Measurements from ENCODE around the gene PGLYRP2.

DNA sequence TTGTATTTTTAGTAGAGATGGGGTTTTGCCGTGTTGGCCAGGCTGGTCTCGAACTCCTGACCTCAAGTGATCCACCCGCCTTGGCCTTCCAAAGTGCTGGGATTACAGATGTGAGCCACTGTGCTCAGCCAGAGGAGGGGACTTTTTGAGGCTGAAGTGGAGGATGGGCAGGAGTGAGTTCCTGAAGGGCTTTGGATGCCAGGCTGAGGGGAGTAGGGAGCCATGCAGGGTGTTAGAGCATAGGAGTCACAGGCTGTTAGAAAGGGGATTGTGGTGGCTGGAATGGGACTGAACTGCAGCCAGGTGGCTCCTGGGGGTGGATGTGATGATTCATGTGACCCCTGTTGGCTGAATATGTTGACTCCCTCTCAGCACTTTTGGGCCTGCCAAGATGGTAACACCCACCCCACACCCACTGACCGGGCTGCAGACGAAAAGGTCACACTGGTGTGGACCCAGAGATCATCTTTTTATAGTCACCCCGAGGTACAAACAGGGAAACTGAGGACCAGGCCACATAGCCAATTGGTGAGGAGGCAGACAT is 40.2 kb upstream of the PGLYRP2 start:
- TF ChIP-seq POLR2AphosphoS5 (IDR thresholded peaks at IDR 0.05; ENCODE audit: low read depth, low read length) (no peak), POLR2A (IDR thresholded peaks at IDR 0.05; ENCODE audit: low read depth, low read length) (no peak), TAF1 (IDR thresholded peaks at IDR 0.05; ENCODE audit: borderline replicate concordance, low read depth, low read length) (no peak)
